NCI-H2107 treated with DMSO at 0.1 percent for 48 hours (cell line): Measurements from ENCODE around the gene ACSL3.

ENCODE experiments used
- DNase-seq: peaks from one replicate; lab custom pipeline; 2025; ENCODE audit not compliant: unreplicated experiment; lab: John Stamatoyannopoulos, UW

Gene ACSL3

GRCh38 chr2:222878877-222879603 lies 18.2 kb downstream of the ACSL3 start:
- no peak for DNase-seq

DNA sequence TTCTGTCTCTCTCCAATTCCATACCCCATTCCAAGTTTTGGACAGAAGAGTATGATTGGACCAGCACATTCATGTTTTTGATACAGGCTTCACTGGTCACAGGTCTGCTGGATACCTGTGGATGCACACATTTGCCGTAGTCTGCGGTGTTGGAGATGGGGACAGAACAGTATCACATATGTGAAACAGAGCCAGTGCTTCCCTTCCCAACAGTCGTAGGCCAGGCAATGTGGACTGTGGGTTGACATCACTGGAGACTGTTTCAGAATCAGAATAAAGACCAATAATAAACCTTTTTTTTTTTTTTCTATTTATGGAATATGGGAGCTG lies 18.7 kb downstream of the ACSL3 start:
- DNase-seq: no peak

- no peak for DNase-seq
Observed at GRCh38 chr2:222882484-222882928, 21.7 kb downstream of the ACSL3 start.

DNA sequence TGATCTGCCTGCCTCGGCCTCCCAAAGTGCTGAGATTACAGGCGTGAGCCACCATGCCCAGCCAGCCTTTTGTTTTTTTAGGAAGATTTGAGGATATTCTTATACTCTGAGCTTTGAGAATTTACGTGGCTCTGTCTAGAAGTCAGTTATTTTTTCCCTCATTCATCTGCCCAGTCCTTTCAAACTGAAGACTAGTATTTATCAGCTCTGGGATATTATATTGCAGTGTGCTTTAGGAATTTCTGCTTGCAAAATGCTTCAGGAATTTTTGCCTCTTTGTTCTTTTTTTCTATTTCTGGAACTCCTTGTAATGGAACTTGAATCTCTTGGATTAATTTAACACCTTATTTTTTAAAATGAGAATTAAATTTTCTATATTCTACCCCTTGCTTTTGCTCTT lies 22.6 kb downstream of the ACSL3 start:
- no peak for DNase-seq

DNA sequence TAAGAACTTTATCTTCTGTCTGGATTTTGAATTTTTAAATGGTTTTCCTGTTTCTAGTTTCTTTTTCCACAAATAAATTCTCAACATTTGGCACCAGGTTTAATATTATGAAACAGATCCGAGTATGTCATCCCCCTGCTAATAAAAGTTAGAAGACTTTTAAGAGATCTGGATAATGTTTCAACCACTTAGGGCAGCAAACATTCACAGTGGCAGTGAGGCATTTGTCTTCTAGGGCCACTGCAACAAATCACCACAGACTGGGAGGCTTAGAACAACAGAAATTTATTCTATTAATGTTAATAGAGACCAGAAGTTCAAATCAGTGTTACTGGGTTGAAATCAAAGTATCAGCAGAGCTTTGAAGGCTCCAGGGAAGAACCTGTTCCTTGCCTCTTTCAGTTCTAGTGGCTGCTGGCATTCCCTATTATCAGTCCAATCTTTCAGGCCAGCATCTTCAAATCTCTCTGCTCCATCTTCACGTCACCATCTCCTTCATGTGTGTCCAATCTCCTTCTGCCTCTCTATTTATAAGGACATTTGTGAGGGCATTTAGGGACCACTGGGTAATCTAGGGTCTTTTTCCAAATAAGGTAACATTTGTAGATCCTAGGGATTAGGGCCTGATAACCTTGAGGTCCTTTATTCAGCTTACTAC lies 23.4 kb downstream of the ACSL3 start:
- DNase-seq: no peak

GRCh38 chr2:222884805-222885424 lies 24.1 kb downstream of the ACSL3 start:
- DNase-seq: no peak

GRCh38 chr2:222887124-222887523 lies 26.3 kb downstream of the ACSL3 start:
- no peak for DNase-seq

DNA sequence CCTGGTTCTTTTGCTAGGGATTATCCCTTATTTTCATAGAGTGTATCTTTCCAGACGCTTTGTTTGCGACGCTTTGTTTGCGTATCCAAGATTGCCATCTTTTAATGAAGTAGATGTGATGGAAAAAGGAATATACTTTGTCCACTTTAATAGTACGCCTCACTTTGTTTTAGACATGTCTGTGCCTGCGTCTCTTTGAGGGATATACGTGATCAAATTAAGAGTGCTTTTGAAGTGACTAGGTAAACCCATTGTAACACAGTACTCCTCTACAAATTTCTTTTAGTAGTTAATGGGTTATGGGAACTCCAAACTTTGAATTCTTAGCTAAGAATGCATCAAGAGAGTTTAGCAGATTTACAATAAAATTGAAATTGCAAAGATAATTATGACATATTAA lies 27.9 kb downstream of the ACSL3 start:
- no peak for DNase-seq

GRCh38 chr2:222891890-222892289 lies 31.1 kb downstream of the ACSL3 start:
- no peak for DNase-seq

- no peak for DNase-seq
Observed at GRCh38 chr2:222892321-222892720, 31.5 kb downstream of the ACSL3 start.

DNA sequence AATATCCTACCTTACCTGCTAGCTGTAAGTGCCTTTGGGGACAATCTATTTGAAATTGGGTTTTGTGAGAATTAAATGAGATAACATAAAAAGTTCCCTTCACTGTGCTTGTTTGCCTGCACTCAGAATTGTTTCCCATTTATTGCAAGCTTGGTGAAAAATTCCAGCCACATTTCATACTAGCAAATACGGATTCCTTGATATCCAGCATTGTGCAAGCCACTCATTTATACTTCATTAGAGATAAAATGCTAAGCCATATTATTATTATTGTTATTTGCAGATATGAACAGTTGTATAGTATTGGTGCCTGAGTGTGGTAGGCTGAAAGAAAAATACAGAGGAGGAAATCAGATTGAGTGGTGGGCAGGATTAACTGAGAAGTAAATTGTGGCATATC lies 31.9 kb downstream of the ACSL3 start:
- DNase-seq: no peak

- DNase-seq: no peak
Observed at GRCh38 chr2:222893716-222894115, 32.9 kb downstream of the ACSL3 start.

DNA sequence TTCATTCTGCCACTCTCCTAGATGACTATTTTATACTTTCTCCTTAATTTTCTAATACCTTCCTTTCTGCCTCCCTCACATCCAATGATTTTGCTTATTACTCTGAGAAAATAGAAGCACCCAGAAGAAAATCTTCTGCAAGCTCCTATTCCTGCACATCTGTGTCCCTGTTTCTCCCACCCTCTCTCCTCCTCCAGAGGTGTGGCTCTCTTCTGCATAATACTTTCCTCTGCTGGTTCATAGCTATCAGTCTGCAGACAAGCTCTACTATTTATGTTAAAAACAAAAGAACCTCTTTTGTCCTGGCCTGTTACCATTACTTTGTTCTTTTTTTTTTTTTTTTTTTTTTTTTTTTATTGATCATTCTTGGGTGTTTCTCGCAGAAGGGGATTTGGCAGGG lies 34.3 kb downstream of the ACSL3 start:
- DNase-seq: no peak

DNA sequence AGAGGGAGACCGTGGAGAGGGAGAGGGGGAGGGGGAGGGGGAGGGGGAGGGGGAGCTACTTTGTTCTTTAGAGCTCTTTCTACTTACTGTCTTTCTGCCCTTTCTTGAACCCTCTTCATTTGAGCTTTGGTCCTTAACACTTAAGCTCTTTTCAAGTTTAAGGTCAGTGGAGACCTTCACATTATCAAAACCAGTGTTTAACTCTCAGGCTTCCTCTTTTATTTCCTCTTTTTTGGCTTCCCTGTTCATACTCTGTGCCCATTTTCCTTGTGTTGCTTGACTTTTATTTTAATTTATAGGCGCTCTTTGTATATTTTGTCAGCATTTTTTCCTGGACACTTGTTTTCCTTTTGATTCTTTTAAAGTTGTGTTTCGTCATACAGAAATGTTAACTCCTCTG lies 37.1 kb downstream of the ACSL3 start:
- DNase-seq: no peak

DNA sequence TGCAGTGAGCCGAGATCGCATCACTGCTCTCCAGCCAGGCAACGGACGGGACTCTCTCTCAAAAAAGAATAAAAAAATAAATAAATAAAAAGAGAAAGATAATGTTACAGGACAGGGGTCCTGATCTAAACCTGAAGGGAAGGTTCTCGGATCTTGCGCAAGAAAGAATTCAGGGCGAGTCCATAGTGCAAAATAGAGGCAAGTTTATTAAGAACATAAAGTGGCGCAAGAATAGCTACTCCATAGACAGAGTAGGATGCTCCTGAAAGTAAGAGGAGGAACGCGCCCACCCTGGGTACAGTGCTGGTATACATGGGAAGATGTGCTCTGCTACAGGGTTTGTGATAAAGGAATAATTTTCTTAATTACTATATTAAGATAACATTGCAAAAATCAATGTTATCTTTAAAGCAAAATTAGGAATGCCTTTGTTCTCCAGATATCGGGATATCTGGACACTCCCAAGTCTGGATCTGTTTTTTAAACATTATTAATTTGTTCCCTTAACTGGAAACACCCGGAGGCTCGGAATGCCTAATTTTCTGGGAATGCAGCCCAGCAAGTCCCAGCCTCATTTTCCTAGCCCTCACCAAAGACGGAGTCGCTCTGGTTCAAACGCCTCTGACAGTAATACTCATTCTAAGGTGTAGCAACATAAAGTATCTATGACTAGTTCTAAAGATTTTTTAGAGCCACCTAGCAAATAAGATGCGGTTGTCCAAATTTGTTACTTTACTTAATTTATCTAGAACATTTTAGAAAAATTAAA lies 38.8 kb downstream of the ACSL3 start:
- no peak for DNase-seq

DNA sequence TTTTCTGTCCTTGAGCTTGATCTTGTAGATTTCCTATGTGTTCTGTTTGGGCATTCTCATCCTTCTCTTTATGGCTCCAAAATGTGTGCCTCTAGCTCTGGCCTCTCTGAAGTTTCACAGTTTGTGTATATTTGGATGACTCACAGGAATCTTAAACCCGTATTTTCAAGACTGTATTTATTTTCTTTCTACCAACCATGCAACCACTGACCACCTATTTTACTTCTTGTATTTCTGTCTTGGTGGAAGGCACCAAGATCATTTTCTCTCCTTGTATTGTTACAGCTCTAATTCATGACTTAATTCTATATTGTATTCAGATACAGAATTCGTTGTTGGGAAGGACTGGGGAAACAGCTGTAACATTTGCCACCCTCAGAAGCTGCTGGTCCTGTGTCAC lies 39.5 kb downstream of the ACSL3 start:
- no peak for DNase-seq

- no peak for DNase-seq
Observed at GRCh38 chr2:222902660-222903059, 41.8 kb downstream of the ACSL3 start.

GRCh38 chr2:222903234-222904220 lies 42.7 kb downstream of the ACSL3 start:
- no peak for DNase-seq

- no peak for DNase-seq
Observed at GRCh38 chr2:222904557-222905258, 43.9 kb downstream of the ACSL3 start.

DNA sequence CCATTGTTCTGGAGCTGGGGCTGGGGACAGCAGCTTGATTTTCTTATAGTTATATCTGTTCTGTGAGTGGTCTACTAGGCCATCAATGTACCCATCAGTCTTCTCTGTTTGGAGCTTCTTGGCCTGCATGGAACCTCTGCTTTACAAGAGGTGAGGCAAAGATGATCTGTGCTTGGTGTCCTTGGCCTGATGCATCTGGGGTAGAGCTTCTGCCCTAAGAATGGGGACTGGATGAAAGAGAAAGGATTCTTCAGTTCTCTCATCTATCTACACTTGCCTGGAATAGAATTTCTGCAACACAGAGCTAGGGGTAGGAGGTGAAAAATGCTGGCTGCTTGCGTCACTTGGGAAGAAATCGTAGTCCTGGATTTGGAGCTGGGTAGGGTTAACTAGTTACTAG lies 46.2 kb downstream of the ACSL3 start:
- DNase-seq: no peak
